Esophagus muscularis mucosa (tissue), 3 donors: Measurements from ENCODE around the gene WWC1.

Experiments
- CTCF ChIP-seq, 3 experiments: fragments of 200-600 bp in 2 of 3; fragments of 450-650 bp in 1 of 3; sonication (generic) in 2 of 3; IDR thresholded peaks; one replicate each; pipeline ENCODE4 v1.5.1; 2017 to 2019; ENCODE audit warnings: antibody characterized with exemption in 3 of 3, mild to moderate bottlenecking in 2 of 3, moderate library complexity in 1 of 3
- POLR2A ChIP-seq: fragments of 450-650 bp; IDR thresholded peaks from one replicate; pipeline ENCODE4 v1.6.1; 2017; ENCODE audit warnings: antibody characterized with exemption, moderate library complexity, mild to moderate bottlenecking, low read depth

GRCh38 chr5:168423478-168423877 is 132.0 kb downstream of the WWC1 start:
- TF ChIP-seq CTCF (IDR thresholded peaks at IDR 0.05) (no peak), POLR2A (no peak)
